Measurements from ENCODE around the gene HLA-F. TPM values are rescaled to one million over a fixed set of nuclear protein-coding genes. Genes with fewer than 3 reads are reported as not detected.

HLA-F gene
- polyA plus RNA-seq (2011; rRNA removed) (2.7 and 3.5 TPM in 2 replicates), polyA plus RNA-seq (2017; fragmentation: RNase III; extraction: RNeasy Plus Mini Kit Qiagen cat#74134 plus additional on column Dnase treatment) (3.1 to 4.5 TPM (median 3.3 TPM) in 3 replicates), polyA minus RNA-seq (2011; rRNA and poly(A)+ RNA removed) (4.0 and 4.3 TPM in 2 replicates)
- polyA plus RNA-seq (2012; cell fraction: cytosol; rRNA removed), result 3.6 and 4.4 TPM in 2 replicates
- 10.4 and 10.9 TPM in 2 replicates for polyA plus RNA-seq (2012; cell fraction: nucleus; rRNA removed)

GRCh38 chr6:29723262-29723665 is at the start of gene HLA-F:
HLA-F (plus strand) TSS chr6:29723434; CDS start chr6:29723464, 30 bp downstream.
- WGBS (ENCODE audit: missing lambda C conversion rate), result 0% methylated on average over 13 of the region's 26 CpGs
- TF ChIP-seq HDAC2 (IDR thresholded peaks at IDR 0.05), result no peak
- TF ChIP-seq RFX5 (IDR thresholded peaks at IDR 0.05), result peak; percentile 99
- no peak for TF ChIP-seq FOXS1 (CRISPR knock-in tag; IDR thresholded peaks at IDR 0.05)
- no peak for TF ChIP-seq MAZ (IDR thresholded peaks at IDR 0.05; ENCODE audit: borderline replicate concordance, low read depth, low read length)
- ChIA-PET CTCF (no interaction called here), POLR2A (no interaction called here)
- H3K4me1 ChIP-seq, result no peaks in the 10 kb centered on the region
- ATAC-seq (peak; percentile 99), FAIRE-seq (no peak), DNase-seq (ENCODE audit: low read depth in 1 of 2, low spot score in 1 of 2) (peak; percentile 68 to 76)
- H3K9me3 ChIP-seq, result no peaks in the 10 kb centered on the region
- H3K4me2 ChIP-seq, result peak within 1 kb of the TSS; percentile 85
- peak within 1 kb of the TSS; percentile 43 to 84; a peak in 5 of 6 replicates for H3K27ac ChIP-seq
- peak within 1 kb of the TSS; percentile 55 for H3K4me3 ChIP-seq

GRCh38 chr6:29674008-29674407 is 49.2 kb upstream of the HLA-F start:
- POLR2A ChIA-PET, result no interaction called here

More at GRCh38 chr6:29674008-29674407, 49.2 kb upstream of the HLA-F start:
- DNase-seq (ENCODE audit: low read depth in 1 of 2, low spot score in 1 of 2) (no peak), FAIRE-seq (no peak), ATAC-seq (no peak)
- Histone ChIP-seq H3K4me1 (peaks cover 14% of the 10 kb centered on the region; the same call in 1 of the 3 replicates), H3K4me3 (no peak overlapping the region), H3K9me3 (no peaks in the 10 kb centered on the region), H3K27ac (no peak overlapping the region), H3K4me2 (no peak overlapping the region)
- 86% methylated on average over 5 of the region's 5 CpGs for WGBS (ENCODE audit: missing lambda C conversion rate)
- TF ChIP-seq CTCF (IDR thresholded peaks at IDR 0.05) (no peak), USF2 (IDR thresholded peaks at IDR 0.05) (no peak), MYC (IDR thresholded peaks at IDR 0.05; ENCODE audit: borderline replicate concordance, low read length) (no peak), TFCP2L1 (CRISPR knock-in tag; IDR thresholded peaks at IDR 0.05) (no peak), ELK1 (IDR thresholded peaks at IDR 0.05; ENCODE audit: low read depth, low read length) (no peak), GATA3 (IDR thresholded peaks at IDR 0.05; ENCODE audit: borderline replicate concordance) (no peak), HEYL (CRISPR knock-in tag; IDR thresholded peaks at IDR 0.05) (no peak), HDAC2 (IDR thresholded peaks at IDR 0.05) (no peak), ZNF302 (CRISPR knock-in tag; IDR thresholded peaks at IDR 0.05) (no peak), MAFK (IDR thresholded peaks at IDR 0.05; ENCODE audit: partially characterized antibody) (no peak), EP300 (IDR thresholded peaks at IDR 0.05) (no peak), NFE2L2 (conservative IDR thresholded peaks at IDR 0.05; ENCODE audit: low read length) (no peak), RNF2 (IDR thresholded peaks at IDR 0.05; ENCODE audit: borderline replicate concordance, low read depth) (no peak), CEBPB (IDR thresholded peaks at IDR 0.05) (no peak), RCOR1 (IDR thresholded peaks at IDR 0.05; ENCODE audit: low read depth, low read length) (no peak), CHD4 (IDR thresholded peaks at IDR 0.05; ENCODE audit: borderline replicate concordance) (no peak), HOXA7 (CRISPR knock-in tag; IDR thresholded peaks at IDR 0.05) (no peak), FOXS1 (CRISPR knock-in tag; IDR thresholded peaks at IDR 0.05) (no peak), NPAS2 (CRISPR knock-in tag; IDR thresholded peaks at IDR 0.05; ENCODE audit: borderline replicate concordance) (no peak), EHF (CRISPR knock-in tag; IDR thresholded peaks at IDR 0.05) (no peak)
- CTCF ChIA-PET, result interaction anchor here (0.6 to 3.0 kb wide), 3 partner anchors 21 to 29 kb away, joined by 3 to 16 read pairs (median 3); no protein-coding TSS in a partner anchor
